HepG2 (cell line): ENCODE measurements around the gene FIBP. TPM values are rescaled to one million over a fixed set of nuclear protein-coding genes. Genes with fewer than 3 reads are reported as not detected.

Source experiments
- ETV6 ChIP-seq: sonication (generic); formaldehyde crosslinking; conservative IDR thresholded peaks from 2 replicates; pipeline ENCODE4 v1.4.0; 2020; ENCODE audit warnings: missing genetic modification reagents
- FOSL2 ChIP-seq: sonication (generic); formaldehyde crosslinking; IDR thresholded peaks from 2 replicates; pipeline ENCODE4 v1.4.0; 2020; ENCODE audit warnings: missing genetic modification reagents
- GATAD1 ChIP-seq: IDR thresholded peaks from 2 replicates; pipeline ENCODE4 v1.6.1; 2016; ENCODE audit warnings: missing genetic modification reagents, missing compliant biosample characterization
- HOXA7 ChIP-seq: sonication (generic); formaldehyde crosslinking; IDR thresholded peaks from 2 replicates; pipeline ENCODE4 v1.8.1; 2022; ENCODE audit warnings: mild to moderate bottlenecking, missing genetic modification reagents, moderate library complexity
- KLF16 ChIP-seq, 2 experiments: sonication (generic) in 1 of 2; formaldehyde crosslinking in 1 of 2; IDR thresholded peaks; 2 replicates each; pipeline versions ENCODE4 v1.6.1 to v1.8.0; 2016 to 2023; ENCODE audit warnings: missing genetic modification reagents in 2 of 2, missing compliant biosample characterization in 1 of 2
- PCBP2 ChIP-seq: fragments of 200-400 bp; formaldehyde crosslinking; optimal IDR thresholded peaks from 2 replicates; pipeline ENCODE3; 2018; ENCODE audit warnings: low read length, low read depth; ENCODE audit not compliant: poor library complexity, severe bottlenecking
- SUZ12 ChIP-seq: fragments of 150-350 bp; IDR thresholded peaks from 2 replicates; pipeline ENCODE4 v1.6.1; 2014; ENCODE audit warnings: low read depth, low read length
- U2AF2 ChIP-seq: fragments of 200-400 bp; formaldehyde crosslinking; IDR thresholded peaks from 2 replicates; pipeline ENCODE4 v1.6.1; 2017; ENCODE audit warnings: low read depth, mild to moderate bottlenecking, low read length
- XBP1 ChIP-seq: sonication (generic); formaldehyde crosslinking; IDR thresholded peaks from 2 replicates; pipeline ENCODE4 v1.5.0; 2020; ENCODE audit warnings: missing genetic modification reagents
- ZNF101 ChIP-seq: sonication (generic); formaldehyde crosslinking; IDR thresholded peaks from 2 replicates; pipeline ENCODE4 v1.4.0; 2020; ENCODE audit warnings: mild to moderate bottlenecking, low read depth, missing genetic modification reagents, borderline replicate concordance
- ZNF205 ChIP-seq: IDR thresholded peaks from 2 replicates; pipeline ENCODE4 v1.6.1; 2018; ENCODE audit warnings: missing biosample characterization, missing genetic modification reagents
- ZNF468 ChIP-seq: sonication (generic); formaldehyde crosslinking; IDR thresholded peaks from 2 replicates; pipeline ENCODE4 v1.8.0; 2022; ENCODE audit warnings: mild to moderate bottlenecking, moderate library complexity, missing genetic modification reagents
- polyA plus RNA-seq, 8 experiments: library from polyadenylated mRNA; depleted of rRNA in 3 of 8; stranded (reverse) in 7 of 8; unstranded in 1 of 8; fragments of >200 nt; fragmentation: Illumina TruSeq in 4 of 8; extraction: Trizol in 4 of 8; gene quantifications; 2 replicates each; pipeline versions ENCODE4 v1.2.1 to v1.2.3, GENCODE V29; 2011 to 2016; ENCODE audit warnings: low read depth in 4 of 8, missing spikeins in 1 of 8, mixed read lengths in 1 of 8; ENCODE audit not compliant: insufficient read depth in 1 of 8
- total RNA-seq, 5 experiments: library from RNA; depleted of rRNA; stranded (reverse); fragments of >200 nt; fragmentation: Illumina TruSeq; extraction: Trizol; gene quantifications; 2 replicates each; pipeline ENCODE4 v1.2.3, GENCODE V29; 2016; ENCODE audit warnings: low read depth in 1 of 5
- TF ChIP-seq, protein P1 (sequence below): sonication (generic); formaldehyde crosslinking; IDR thresholded peaks from 2 replicates; pipeline ENCODE4 v1.4.0; 2020; ENCODE audit warnings: missing genetic modification reagents
- TF ChIP-seq, protein P2 (sequence below): IDR thresholded peaks from 2 replicates; pipeline ENCODE4 v1.6.1; 2016; ENCODE audit warnings: missing biosample characterization, missing genetic modification reagents, low read depth
- TF ChIP-seq, protein P3 (sequence below): IDR thresholded peaks from 2 replicates; pipeline ENCODE4 v1.6.1; 2016; ENCODE audit warnings: low read depth, control low read depth
- TF ChIP-seq, protein P4 (sequence below): sonication (generic); formaldehyde crosslinking; conservative IDR thresholded peaks from 2 replicates; pipeline ENCODE4 v1.4.0; 2020; ENCODE audit warnings: missing genetic modification reagents
- TF ChIP-seq, protein P5 (sequence below): sonication (generic); formaldehyde crosslinking; IDR thresholded peaks from 2 replicates; pipeline ENCODE4 v1.5.1; 2020; ENCODE audit warnings: mild to moderate bottlenecking, missing genetic modification reagents, borderline replicate concordance

The FIBP gene
- total and polyA plus RNA-seq, 2 of the 13 experiments (the other 11 are each of a cell fraction or from before 2014, with no cell fraction given): 42.9 to 62.1 TPM

DNA sequence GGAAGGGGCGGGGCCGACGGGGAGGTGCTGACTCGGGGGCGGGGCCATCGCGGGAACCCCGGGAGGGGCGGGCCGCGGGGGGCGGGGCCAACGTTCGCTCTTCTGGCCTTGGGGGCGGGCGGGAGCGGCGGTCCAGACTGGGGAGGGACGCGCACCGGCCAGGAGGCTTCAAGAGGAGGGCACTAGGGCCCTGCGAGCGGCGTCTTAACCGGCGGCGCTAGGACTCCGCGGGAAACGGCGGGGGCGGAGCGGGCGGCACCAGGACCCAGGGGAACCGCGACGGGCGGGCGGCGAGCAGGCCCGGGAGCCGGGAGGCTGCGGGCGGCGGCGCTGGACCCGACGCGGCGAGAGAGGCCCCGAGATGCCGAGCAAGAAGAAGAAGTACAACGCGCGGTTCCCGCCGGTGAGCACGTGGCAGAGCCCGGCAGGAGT lies 30.9 kb upstream of the FIBP start, which contains the start of gene DRAP1 (continued):
- TF ChIP-seq, protein P1, sequence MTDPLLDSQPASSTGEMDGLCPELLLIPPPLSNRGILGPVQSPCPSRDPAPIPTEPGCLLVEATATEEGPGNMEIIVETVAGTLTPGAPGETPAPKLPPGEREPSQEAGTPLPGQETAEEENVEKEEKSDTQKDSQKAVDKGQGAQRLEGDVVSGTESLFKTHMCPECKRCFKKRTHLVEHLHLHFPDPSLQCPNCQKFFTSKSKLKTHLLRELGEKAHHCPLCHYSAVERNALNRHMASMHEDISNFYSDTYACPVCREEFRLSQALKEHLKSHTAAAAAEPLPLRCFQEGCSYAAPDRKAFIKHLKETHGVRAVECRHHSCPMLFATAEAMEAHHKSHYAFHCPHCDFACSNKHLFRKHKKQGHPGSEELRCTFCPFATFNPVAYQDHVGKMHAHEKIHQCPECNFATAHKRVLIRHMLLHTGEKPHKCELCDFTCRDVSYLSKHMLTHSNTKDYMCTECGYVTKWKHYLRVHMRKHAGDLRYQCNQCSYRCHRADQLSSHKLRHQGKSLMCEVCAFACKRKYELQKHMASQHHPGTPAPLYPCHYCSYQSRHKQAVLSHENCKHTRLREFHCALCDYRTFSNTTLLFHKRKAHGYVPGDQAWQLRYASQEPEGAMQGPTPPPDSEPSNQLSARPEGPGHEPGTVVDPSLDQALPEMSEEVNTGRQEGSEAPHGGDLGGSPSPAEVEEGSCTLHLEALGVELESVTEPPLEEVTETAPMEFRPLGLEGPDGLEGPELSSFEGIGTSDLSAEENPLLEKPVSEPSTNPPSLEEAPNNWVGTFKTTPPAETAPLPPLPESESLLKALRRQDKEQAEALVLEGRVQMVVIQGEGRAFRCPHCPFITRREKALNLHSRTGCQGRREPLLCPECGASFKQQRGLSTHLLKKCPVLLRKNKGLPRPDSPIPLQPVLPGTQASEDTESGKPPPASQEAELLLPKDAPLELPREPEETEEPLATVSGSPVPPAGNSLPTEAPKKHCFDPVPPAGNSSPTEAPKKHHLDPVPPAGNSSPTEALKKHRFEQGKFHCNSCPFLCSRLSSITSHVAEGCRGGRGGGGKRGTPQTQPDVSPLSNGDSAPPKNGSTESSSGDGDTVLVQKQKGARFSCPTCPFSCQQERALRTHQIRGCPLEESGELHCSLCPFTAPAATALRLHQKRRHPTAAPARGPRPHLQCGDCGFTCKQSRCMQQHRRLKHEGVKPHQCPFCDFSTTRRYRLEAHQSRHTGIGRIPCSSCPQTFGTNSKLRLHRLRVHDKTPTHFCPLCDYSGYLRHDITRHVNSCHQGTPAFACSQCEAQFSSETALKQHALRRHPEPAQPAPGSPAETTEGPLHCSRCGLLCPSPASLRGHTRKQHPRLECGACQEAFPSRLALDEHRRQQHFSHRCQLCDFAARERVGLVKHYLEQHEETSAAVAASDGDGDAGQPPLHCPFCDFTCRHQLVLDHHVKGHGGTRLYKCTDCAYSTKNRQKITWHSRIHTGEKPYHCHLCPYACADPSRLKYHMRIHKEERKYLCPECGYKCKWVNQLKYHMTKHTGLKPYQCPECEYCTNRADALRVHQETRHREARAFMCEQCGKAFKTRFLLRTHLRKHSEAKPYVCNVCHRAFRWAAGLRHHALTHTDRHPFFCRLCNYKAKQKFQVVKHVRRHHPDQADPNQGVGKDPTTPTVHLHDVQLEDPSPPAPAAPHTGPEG: peak; percentile 86
- TF ChIP-seq HOXA7 (no peak), PCBP2 (no peak), SUZ12 (no peak), ETV6 (CRISPR knock-in tag) (peak; percentile 87), GATAD1 (CRISPR knock-in tag) (peak; percentile 76), XBP1 (CRISPR knock-in tag) (no peak; the same call in 1 of the 2 replicates), FOSL2 (CRISPR knock-in tag) (peak; percentile 79), ZNF101 (CRISPR knock-in tag) (peak; percentile 88; the same call in 1 of the 2 replicates), U2AF2 (no peak), ZNF468 (CRISPR knock-in tag) (no peak), KLF16 (CRISPR knock-in tag; IDR thresholded peaks at IDR 0.05) (peak in 1 of 2 experiments; percentile 92; a peak in 2 of 4 replicates), ZNF205 (peak; percentile 52; the same call in 1 of the 2 replicates)
- TF ChIP-seq, protein P2, sequence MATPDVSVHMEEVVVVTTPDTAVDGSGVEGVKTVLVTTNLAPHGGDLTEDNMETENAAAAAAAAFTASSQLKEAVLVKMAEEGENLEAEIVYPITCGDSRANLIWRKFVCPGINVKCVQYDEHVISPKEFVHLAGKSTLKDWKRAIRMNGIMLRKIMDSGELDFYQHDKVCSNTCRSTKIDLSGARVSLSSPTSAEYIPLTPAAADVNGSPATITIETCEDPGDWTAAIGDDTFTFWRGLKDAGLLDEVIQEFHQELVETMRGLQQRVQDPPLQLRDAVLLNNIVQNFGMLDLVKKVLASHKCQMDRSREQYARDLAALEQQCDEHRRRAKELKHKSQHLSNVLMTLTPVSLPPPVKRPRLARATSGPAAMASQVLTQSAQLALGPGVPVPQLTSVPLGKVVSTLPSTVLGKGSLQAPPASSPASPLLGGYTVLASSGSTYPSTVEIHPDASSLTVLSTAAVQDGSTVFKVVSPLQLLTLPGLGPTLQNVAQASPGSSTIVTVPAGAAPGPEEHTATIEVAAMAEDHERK (CRISPR knock-in tag): no peak
- TF ChIP-seq, protein P3, sequence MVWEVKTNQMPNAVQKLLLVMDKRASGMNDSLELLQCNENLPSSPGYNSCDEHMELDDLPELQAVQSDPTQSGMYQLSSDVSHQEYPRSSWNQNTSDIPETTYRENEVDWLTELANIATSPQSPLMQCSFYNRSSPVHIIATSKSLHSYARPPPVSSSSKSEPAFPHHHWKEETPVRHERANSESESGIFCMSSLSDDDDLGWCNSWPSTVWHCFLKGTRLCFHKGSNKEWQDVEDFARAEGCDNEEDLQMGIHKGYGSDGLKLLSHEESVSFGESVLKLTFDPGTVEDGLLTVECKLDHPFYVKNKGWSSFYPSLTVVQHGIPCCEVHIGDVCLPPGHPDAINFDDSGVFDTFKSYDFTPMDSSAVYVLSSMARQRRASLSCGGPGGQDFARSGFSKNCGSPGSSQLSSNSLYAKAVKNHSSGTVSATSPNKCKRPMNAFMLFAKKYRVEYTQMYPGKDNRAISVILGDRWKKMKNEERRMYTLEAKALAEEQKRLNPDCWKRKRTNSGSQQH (CRISPR knock-in tag): no peak
- TF ChIP-seq, protein P4, sequence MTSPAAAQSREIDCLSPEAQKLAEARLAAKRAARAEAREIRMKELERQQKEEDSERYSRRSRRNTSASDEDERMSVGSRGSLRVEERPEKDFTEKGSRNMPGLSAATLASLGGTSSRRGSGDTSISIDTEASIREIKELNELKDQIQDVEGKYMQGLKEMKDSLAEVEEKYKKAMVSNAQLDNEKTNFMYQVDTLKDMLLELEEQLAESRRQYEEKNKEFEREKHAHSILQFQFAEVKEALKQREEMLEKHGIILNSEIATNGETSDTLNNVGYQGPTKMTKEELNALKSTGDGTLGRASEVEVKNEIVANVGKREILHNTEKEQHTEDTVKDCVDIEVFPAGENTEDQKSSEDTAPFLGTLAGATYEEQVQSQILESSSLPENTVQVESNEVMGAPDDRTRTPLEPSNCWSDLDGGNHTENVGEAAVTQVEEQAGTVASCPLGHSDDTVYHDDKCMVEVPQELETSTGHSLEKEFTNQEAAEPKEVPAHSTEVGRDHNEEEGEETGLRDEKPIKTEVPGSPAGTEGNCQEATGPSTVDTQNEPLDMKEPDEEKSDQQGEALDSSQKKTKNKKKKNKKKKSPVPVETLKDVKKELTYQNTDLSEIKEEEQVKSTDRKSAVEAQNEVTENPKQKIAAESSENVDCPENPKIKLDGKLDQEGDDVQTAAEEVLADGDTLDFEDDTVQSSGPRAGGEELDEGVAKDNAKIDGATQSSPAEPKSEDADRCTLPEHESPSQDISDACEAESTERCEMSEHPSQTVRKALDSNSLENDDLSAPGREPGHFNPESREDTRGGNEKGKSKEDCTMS: no peak
- TF ChIP-seq, protein P5, sequence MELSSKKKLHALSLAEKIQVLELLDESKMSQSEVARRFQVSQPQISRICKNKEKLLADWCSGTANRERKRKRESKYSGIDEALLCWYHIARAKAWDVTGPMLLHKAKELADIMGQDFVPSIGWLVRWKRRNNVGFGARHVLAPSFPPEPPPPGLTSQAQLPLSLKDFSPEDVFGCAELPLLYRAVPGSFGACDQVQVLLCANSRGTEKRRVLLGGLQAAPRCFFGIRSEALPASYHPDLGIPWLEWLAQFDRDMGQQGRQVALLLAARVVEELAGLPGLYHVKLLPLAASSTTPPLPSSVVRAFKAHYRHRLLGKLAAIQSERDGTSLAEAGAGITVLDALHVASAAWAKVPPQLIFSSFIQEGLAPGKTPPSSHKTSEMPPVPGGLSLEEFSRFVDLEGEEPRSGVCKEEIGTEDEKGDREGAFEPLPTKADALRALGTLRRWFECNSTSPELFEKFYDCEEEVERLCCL (CRISPR knock-in tag): 0 out of 2 replicates have a peak, but pooled peaks have one; percentile 12
